ENCODE measurements around the gene SPA17. TPM values are rescaled to one million over a fixed set of nuclear protein-coding genes. Genes with fewer than 3 reads are reported as not detected.

SPA17 gene
- polyA plus RNA-seq, 3 donors from 2014 or later = 0.36 to 1.2 TPM; not detected in 1

DNA sequence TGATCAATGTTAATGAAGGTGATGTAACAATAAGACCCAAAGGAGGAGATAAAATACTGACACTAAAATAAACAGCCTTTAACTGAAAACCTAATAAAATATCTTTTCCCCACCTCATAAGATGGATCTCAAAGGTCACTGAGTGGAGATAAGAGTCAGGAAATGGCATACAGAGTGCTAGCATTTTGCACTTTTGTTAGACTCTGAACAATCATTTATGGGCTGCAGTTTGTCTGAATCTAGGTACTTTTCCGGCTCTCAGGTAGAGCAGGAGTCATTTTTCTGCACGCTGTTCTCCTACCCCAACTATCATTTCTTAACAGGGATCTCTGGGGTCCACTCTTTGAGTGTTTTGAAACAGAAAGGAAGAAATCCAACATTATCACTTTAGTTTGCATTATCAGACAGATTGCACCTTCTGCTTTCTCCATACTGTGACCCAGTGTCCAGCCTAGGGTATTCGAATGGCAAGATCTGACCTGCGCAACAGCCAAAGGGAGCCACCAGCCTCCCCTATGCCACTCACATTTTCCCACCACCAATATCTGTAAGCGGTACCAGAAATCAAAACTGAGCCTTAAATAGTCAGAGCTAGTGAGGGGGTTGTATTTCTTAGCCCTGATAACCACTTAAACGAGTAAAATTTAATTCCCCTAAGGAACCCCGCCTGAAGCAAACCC, 1.0 kb upstream of the SPA17 start:
- peaks cover 16 to 27% (median 22%) of the 10 kb centered on the region in 3 donors for H3K27me3 Mint-ChIP-seq (ENCODE audit: low read depth in 3 of 3)
- H3K27ac Mint-ChIP-seq = peak overlapping the region; percentile 76 to 94 (median 91)
- no peaks in the 10 kb centered on the region for H3K9me3 Mint-ChIP-seq
- no peaks in the 10 kb centered on the region for H3K36me3 Mint-ChIP-seq
- peaks cover 19 to 21% of the 10 kb centered on the region in 2 donors for H3K4me1 Mint-ChIP-seq
- peak overlapping the region; percentile 61 to 93 (median 92) for H3K4me3 Mint-ChIP-seq
- peak in 1 of 3 donors; percentile 10 for DNase-seq

DNA sequence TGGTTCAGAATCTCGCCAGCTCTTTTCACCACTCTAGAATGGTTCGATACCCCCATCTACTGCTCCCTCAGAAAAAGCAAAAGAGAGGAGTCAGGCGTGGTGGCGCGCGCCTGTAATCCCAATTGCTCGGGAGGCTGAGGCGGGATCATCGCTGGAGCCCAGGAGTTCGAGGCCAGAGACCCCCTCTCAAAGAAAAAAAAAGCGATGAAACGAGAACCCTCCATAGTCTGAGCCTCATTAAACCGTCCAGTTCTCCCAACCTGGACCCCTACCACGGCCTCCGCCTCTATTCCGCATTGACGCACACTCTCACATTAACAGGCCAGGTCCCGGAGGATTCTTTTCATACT, 439 bp downstream of the SPA17 start:
- Mint-ChIP-seq H3K27ac (peak overlapping the region; percentile 80 to 97 (median 95)), H3K4me3 (peak overlapping the region; percentile 92 to 96 (median 92)), H3K4me1 (peaks cover 19 to 21% of the 10 kb centered on the region in 2 donors), H3K9me3 (no peaks in the 10 kb centered on the region), H3K27me3 (ENCODE audit: low read depth in 3 of 3) (peaks cover 16 to 27% (median 24%) of the 10 kb centered on the region in 3 donors), H3K36me3 (no peaks in the 10 kb centered on the region)
- peak in 1 of 3 donors; percentile 5 for DNase-seq

DNA sequence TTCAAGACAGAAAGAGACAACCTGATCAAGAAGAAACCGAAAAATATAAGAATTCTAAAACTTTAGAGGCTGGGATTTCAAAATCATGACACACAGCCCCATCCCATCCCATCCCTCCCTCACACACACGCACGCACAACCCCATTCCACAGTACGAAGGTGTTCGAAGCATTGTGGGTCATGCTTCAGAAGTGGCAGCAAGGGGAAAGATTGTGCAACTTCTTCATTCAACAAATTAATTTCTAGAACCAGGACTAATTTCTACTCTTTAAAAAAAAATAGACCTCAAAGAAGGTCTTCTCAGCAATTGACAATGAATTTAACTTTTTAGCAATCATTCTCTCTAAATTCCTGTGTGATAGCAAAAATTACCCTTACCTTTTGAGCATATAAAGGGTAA, 867 bp downstream of the SPA17 start:
- Mint-ChIP-seq H3K36me3 (no peaks in the 10 kb centered on the region), H3K9me3 (no peaks in the 10 kb centered on the region)

DNA sequence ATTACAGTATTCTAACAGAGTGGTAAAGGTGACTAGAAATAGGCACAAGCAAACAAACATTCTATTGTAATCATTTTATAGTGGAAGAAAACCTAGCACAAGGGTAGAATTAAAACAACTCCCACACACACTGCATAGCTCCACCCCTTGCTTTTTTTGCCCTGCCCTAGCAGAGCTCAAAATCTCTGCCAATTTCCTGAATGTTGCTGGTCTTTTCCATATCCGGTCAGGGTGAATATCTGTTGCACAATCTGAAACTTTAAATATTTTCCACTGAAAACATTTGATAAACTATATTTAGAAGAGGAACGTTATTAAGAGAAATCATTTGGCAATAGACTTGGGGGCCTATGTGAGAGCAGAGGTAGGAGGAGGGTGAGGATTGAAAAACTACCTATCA, 2.7 kb downstream of the SPA17 start:
- H3K4me3 Mint-ChIP-seq = no peak overlapping the region
- H3K4me1 Mint-ChIP-seq = peaks cover 19 to 21% of the 10 kb centered on the region in 2 donors
- no peaks in the 10 kb centered on the region for H3K9me3 Mint-ChIP-seq
- H3K27me3 Mint-ChIP-seq (ENCODE audit: low read depth in 3 of 3) = peaks cover 16 to 28% (median 27%) of the 10 kb centered on the region in 3 donors
- no peak for DNase-seq
- no peak overlapping the region for H3K27ac Mint-ChIP-seq
- H3K36me3 Mint-ChIP-seq = no peaks in the 10 kb centered on the region

More for the DNA sequence above, 867 bp downstream of the SPA17 start:
- peaks cover 16 to 27% (median 24%) of the 10 kb centered on the region in 3 donors for H3K27me3 Mint-ChIP-seq (ENCODE audit: low read depth in 3 of 3)
- H3K4me3 Mint-ChIP-seq = peak overlapping the region; percentile 92 to 96 (median 92)
- no peak for DNase-seq
- peaks cover 19 to 21% of the 10 kb centered on the region in 2 donors for H3K4me1 Mint-ChIP-seq
- peak overlapping the region; percentile 80 to 97 (median 95) for H3K27ac Mint-ChIP-seq

DNA sequence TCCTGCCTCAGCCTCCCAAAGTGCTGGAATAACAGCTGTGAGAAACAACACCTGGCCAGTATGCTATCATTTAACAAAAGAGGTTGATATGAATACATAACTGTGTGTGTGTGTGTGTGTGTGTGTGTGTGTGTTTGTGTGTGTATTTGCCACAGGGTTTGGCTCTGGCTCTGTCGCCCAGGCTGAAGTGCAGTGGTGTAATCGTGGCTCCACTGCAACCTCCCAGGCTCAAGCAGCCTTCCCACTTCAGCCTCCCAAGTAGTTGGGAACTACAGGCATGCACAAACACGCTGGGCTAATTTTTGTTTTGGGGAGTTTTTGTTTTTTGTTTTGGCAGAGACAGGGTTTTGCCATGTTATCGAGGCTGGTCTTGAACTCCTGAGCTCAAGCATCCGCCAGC, 4.7 kb downstream of the SPA17 start:
- Mint-ChIP-seq H3K27me3 (ENCODE audit: low read depth in 3 of 3) (peaks cover 15 to 18% (median 18%) of the 10 kb centered on the region in 3 donors), H3K27ac (no peak overlapping the region), H3K36me3 (peaks cover 0 to 5% (median 4%) of the 10 kb centered on the region in 3 donors), H3K9me3 (peaks cover 8 to 19% (median 12%) of the 10 kb centered on the region in 6 donors), H3K4me3 (no peak overlapping the region), H3K4me1 (peaks cover 12 to 14% of the 10 kb centered on the region in 2 donors)
- DNase-seq = no peak

DNA sequence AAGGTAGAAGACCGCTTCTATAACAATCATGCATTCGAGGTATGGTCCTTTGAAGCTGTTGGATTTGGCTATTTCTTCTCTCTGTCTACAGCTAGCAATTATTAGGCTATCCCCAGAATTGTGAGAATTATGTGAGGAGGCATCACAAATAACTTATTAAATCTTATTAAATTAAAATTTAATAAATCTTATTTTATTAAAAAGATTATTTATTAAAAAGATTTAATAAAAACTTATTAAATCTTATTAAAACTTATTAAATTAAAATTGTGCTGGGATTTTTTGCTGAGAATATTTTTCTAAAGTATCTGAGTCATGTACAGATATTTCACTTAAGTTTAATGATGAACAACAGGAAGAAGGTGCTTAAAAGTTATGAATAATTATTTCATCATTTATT, 7.7 kb downstream of the SPA17 start:
- DNase-seq = no peak
- Mint-ChIP-seq H3K27ac (no peak overlapping the region), H3K27me3 (ENCODE audit: low read depth in 3 of 3) (peaks cover 7 to 13% (median 8%) of the 10 kb centered on the region in 3 donors), H3K9me3 (peaks cover 10 to 27% (median 14%) of the 10 kb centered on the region in 6 donors), H3K36me3 (peaks cover 0 to 9% (median 5%) of the 10 kb centered on the region in 3 donors), H3K4me1 (no peaks in the 10 kb centered on the region), H3K4me3 (no peak overlapping the region)

DNA sequence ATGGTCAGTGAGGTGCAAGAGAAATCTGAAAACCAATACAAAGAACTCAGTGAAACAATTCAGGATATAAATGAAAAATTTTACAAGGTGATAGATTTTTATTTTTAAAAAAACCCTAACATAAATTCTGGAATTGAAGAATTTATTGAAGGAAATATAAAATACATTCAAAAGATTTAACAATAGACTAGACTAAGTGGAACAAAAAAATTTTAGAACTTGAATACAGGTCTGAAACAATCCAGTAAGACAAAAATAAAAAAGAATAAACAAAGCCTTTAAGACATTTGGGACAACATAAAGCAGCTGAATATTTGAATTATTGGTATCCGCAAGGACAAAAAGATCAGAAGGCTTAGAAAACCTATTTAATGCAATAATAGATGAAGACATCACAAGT, 8.7 kb downstream of the SPA17 start:
- Mint-ChIP-seq H3K27me3 (ENCODE audit: low read depth in 3 of 3) (peaks cover 6 to 19% (median 10%) of the 10 kb centered on the region in 3 donors), H3K36me3 (peaks cover 0 to 9% (median 5%) of the 10 kb centered on the region in 3 donors), H3K4me1 (no peaks in the 10 kb centered on the region), H3K9me3 (peaks cover 10 to 27% (median 15%) of the 10 kb centered on the region in 6 donors), H3K27ac (no peak overlapping the region), H3K4me3 (no peak overlapping the region)
- DNase-seq = no peak

DNA sequence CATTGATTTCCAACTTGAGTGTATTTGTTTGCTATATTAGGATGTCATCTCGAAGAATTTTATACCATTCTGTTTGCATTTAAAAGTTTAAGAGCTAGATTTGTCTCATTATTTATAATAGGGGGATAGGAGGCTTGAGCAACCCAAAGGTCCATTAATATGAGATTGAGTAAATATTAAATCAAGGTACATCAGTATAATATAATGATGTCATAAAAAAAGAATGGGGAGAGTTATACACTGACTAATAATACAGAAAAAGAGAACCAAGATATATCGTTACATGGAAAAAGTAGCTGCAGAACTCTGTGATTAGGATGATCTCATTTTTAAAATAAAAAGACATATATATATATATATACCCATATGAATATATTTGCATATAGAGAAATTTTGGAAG, 19.4 kb downstream of the SPA17 start:
- no peak for DNase-seq
- Mint-ChIP-seq H3K27ac (no peak overlapping the region), H3K9me3 (no peaks in the 10 kb centered on the region), H3K4me3 (no peak overlapping the region), H3K4me1 (no peaks in the 10 kb centered on the region), H3K27me3 (ENCODE audit: low read depth in 3 of 3) (peaks cover 1 to 4% (median 3%) of the 10 kb centered on the region in 3 donors), H3K36me3 (no peaks in the 10 kb centered on the region)

DNA sequence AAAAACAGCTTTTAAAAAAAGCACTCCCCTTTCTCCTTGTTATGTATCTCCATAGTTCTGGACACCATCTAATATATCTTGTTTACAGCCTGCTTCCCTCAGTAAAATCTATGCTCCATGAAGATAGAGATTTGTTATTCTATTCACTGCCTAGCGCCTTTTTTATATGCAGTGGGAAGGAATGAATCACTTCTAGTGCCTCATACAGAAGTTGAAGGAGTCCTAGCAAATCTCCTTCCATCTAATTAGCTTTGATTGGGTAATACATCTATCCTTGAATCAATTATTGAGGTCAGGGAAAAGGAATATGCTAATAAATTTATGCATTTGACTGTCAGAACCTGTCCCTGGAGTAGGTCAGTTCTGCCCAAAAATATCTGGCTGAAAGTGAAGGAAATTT, 25.8 kb downstream of the SPA17 start:
- Mint-ChIP-seq H3K27me3 (ENCODE audit: low read depth in 3 of 3) (peaks cover 0 to 14% (median 8%) of the 10 kb centered on the region in 3 donors), H3K9me3 (peaks cover 0 to 5% (median 0%) of the 10 kb centered on the region in 6 donors), H3K4me3 (no peak overlapping the region), H3K36me3 (no peaks in the 10 kb centered on the region), H3K27ac (no peak overlapping the region), H3K4me1 (no peaks in the 10 kb centered on the region)
- no peak for DNase-seq

DNA sequence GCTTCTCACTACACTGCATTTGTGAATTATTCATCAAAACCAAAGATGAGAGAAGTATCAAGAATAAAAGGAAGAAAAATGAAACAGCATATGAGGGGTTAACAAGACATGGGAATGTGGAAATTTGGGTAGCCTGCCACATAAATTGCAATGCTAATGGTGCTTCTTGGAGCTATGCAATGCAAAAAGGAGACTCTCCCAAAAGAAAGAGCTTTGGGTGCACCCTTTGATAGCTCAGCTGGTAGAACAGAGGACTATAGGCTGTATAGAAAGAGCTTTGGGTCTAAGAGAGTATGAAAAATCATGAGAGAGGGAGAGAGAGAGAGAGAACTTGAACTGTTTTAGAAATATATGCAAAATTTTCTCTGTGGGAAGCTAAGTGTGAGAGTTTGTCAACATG, 26.3 kb downstream of the SPA17 start:
- Mint-ChIP-seq H3K27me3 (ENCODE audit: low read depth in 3 of 3) (peaks cover 0 to 14% (median 8%) of the 10 kb centered on the region in 3 donors), H3K27ac (no peak overlapping the region), H3K4me1 (no peaks in the 10 kb centered on the region), H3K36me3 (no peaks in the 10 kb centered on the region), H3K4me3 (no peak overlapping the region), H3K9me3 (peaks cover 0 to 5% (median 0%) of the 10 kb centered on the region in 6 donors)
- DNase-seq = no peak

DNA sequence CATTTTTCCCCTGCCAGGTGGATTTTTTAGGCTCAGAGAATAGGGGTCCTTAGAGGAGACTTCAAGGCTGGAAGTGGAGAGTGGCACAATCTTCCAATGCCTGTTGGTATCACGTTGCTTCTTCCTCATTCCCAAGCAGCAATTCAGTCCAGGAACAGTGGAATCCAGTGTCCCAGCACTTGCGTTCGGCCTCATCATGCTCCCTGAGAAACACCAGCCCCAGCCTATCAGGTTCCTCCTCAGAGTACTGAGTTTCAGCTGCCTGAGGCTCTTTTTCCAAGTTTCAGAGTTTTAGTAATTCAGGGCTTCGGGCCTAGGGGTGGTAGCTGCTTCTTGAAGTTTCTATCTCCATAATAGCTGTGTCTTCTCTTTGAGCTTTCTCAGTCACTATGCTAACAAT, 34.1 kb downstream of the SPA17 start:
- H3K27me3 Mint-ChIP-seq (ENCODE audit: low read depth in 3 of 3) = peaks cover 2 to 13% (median 13%) of the 10 kb centered on the region in 3 donors
- peaks cover 0 to 5% (median 0%) of the 10 kb centered on the region in 6 donors for H3K9me3 Mint-ChIP-seq
- H3K36me3 Mint-ChIP-seq = peaks cover 0 to 4% (median 0%) of the 10 kb centered on the region in 3 donors
- no peaks in the 10 kb centered on the region for H3K4me1 Mint-ChIP-seq
- no peak overlapping the region for H3K27ac Mint-ChIP-seq
- DNase-seq = no peak
- H3K4me3 Mint-ChIP-seq = no peak overlapping the region

DNA sequence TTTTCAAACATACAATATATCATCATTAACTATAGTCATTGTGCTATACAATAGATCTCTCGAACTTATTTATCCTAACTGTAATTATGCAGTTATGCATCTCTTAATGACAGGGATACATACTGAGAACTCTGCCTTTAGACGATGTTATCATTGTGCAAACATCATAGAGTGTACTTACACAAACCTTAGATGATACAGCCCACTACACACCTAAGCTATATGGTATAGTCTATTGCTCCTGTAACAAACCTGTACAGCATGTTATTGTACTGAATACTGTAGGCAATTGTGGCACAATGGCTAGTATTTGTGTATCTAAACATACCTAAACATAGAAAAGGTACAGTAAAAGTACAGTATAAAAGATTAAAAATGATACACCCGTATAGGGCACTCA, 38.7 kb downstream of the SPA17 start:
- H3K4me1 Mint-ChIP-seq = peaks cover under 1 to 2% of the 10 kb centered on the region in 2 donors
- DNase-seq = no peak
- no peak overlapping the region for H3K4me3 Mint-ChIP-seq
- H3K36me3 Mint-ChIP-seq = peaks cover 0 to 4% (median 4%) of the 10 kb centered on the region in 3 donors
- no peak overlapping the region for H3K27ac Mint-ChIP-seq
- peaks cover 0 to 5% (median 0%) of the 10 kb centered on the region in 6 donors for H3K9me3 Mint-ChIP-seq
- H3K27me3 Mint-ChIP-seq (ENCODE audit: low read depth in 3 of 3) = peaks cover 4 to 20% (median 18%) of the 10 kb centered on the region in 3 donors

DNA sequence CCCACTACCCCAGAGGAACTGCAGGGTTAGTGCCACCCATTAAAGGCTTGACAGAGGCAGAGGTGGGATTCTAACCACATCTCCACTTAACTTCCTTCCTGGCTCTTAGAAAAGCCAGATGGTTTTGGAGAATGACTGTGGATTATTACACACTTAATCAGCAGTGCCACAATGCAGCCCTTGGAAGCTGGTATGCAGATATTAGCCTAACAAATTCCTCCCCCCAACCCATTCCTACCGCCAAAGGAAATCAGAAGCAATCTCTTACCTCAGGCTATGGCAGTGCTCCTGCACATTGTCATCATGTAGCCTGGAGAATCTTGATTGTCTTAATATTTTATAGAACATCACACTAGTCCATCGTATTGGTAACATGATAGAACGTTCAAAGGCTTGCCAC, 42.9 kb downstream of the SPA17 start:
- Mint-ChIP-seq H3K27me3 (ENCODE audit: low read depth in 3 of 3) (peaks cover 11 to 35% (median 22%) of the 10 kb centered on the region in 3 donors), H3K9me3 (no peaks in the 10 kb centered on the region), H3K27ac (no peak overlapping the region), H3K36me3 (peaks cover 0 to 4% (median 0%) of the 10 kb centered on the region in 3 donors), H3K4me1 (peaks cover 10 to 14% of the 10 kb centered on the region in 2 donors), H3K4me3 (no peak overlapping the region)
- DNase-seq = no peak

DNA sequence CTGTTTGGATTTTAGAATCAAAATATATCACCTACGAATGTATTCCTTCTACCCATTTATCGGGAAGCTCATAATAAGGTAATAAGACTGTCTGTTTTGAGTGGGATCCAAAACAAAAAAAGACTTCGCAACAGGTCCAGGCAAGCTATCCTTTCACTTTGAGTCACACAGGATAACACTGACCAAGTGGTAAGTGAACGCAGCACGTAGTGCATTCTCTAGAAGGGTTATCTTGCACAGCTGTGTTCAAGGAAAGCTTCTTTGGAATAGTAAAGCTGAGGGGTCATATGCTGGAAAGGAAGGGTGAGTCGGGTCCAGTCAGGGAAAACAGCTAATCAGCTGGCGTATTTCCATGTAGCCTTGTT, 43.7 kb downstream of the SPA17 start:
- Mint-ChIP-seq H3K27me3 (ENCODE audit: low read depth in 3 of 3) (peaks cover 12 to 35% (median 25%) of the 10 kb centered on the region in 3 donors), H3K4me3 (peak overlapping the region; percentile 67 to 86 (median 69)), H3K4me1 (peaks cover 10 to 14% of the 10 kb centered on the region in 2 donors), H3K9me3 (no peaks in the 10 kb centered on the region), H3K36me3 (peaks cover 0 to 4% (median 0%) of the 10 kb centered on the region in 3 donors), H3K27ac (no peak overlapping the region)
- DNase-seq = no peak

Measured in immature natural killer cell (primary cell).